Activated CD8-positive, alpha-beta memory T cell treated with anti-CD3 and anti-CD28 coated beads, Interleukin-2, amount 50 U/mL, for 1 hour (primary cell): ENCODE results near the gene NUP93.
"Not testable (repeated sequence)": the region's sequence is repeated elsewhere in the genome, so short reads cannot be mapped to it uniquely, and the experiment has no call there.

ENCODE experiments used
- DNase-seq: peaks from one replicate; pipeline ENCODE4 v3.0.0-alpha.2; 2020; ENCODE audit errors: extremely low read depth

NUP93 gene

DNA sequence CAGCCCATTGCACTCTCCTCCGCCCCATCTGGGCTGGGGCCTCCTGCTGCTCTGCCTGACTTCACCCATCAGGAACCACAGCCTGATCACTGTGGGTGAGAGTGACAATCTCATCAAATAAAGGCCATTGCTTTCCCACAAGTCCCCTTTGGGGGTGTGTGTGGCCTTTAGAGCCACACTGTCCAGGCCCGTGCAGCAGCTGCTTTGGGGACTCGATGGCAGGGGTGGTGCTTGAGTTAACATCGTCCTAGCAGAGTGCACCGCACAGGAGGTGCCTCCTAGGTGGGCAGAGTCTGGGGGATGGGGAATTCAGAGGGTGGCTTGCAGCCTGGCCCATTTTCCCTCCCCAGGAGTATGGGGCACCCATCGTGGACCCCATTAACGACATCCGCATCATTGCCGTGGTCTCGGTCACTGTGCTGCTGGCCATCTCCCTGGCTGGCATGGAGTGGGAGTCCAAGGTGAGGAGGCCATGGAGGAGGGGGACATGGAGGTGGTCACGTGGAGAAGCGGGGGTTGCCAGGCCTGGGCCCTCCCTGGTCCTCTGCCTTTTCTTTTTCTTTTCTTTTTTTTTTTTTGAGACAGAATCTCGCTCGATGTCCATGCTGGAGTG is 140.5 kb downstream of the NUP93 start:
- DNase-seq = no peak

DNA sequence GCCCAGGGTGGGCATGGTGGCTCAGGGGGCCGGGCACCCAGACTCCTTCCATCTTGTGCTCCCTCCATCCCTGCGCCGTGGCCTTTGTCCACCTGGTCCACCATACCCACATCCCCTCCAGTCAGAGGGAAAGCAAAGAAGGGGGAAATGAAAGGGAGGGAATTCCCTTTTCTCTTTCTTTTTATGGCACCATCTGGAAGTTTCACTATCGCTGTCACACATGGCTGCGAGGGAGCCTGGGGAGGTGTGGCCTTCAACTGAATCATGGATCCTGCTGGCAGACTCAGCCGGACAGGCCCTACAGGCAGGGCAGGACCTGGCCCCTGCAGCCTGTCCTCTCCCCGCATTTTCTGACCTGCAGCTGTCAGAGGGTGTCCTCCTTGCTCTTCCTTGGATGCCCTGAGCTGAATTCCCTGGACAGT is 141.3 kb downstream of the NUP93 start:
- DNase-seq = no peak

DNA sequence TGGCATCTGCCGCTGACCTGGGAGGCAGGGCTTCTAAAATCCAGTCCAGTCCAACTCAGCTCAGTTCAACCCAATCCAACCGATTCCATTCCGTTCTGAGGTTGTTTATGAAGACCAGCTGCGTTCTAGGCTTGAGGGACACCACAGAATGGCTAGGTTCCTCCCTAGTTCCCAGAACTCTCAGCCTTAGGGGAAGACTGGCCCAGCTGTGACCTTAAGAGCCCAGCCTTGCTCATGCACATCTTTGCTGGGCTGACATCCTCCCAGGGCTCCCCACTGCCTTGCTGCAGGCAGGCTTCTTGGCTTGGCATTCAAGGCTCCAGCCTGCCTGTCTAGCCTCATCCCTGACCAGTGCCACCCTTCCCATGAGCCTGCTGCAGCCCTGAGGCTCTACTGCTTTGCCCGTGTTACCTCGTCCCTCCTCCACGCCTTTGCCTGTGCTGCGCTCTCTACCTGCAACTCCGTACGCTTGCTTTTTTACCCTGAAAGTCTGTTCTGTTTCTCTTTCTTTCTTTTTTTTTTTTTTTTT is 143.0 kb downstream of the NUP93 start:
- DNase-seq = no peak

DNA sequence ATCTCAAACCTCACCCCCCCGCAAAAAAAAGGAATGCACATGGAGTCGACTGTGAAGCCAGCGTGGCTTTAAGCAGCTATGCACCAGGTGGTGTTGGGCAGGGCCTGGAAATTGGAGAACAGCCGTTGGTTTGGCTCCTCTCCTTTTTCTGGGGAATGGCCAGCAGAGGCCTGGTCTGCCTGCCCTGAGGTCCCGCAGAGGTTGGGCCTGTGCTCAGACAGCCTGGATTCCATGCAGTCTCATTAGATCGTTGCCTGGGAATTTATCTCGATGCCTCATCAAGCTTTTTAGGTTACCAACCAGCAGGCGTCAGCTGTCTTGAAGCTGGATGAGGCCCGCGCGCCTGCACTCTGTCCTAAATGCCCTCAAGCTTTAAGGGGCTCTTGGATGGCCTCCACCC is 144.9 kb downstream of the NUP93 start:
- DNase-seq = no peak

DNA sequence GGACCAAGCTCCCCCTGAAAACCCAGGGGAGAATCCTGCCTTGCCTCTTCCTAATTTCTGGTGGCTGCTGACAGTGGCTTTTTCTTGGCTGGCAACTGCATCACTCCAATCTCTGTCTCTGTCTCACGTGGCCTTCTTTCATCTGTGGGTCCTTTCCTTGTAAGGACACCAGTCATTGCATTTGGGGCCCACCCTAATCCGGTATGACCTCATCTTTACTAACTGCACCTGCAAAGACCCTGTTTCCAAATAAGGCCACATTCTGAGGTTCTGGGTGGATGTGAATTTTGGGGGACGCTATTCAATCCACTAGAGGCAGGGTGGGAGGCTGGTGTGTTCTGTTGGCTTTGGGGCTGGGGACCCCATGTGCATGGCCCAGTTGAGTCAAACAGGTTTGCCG is 146.1 kb downstream of the NUP93 start:
- no peak for DNase-seq

DNA sequence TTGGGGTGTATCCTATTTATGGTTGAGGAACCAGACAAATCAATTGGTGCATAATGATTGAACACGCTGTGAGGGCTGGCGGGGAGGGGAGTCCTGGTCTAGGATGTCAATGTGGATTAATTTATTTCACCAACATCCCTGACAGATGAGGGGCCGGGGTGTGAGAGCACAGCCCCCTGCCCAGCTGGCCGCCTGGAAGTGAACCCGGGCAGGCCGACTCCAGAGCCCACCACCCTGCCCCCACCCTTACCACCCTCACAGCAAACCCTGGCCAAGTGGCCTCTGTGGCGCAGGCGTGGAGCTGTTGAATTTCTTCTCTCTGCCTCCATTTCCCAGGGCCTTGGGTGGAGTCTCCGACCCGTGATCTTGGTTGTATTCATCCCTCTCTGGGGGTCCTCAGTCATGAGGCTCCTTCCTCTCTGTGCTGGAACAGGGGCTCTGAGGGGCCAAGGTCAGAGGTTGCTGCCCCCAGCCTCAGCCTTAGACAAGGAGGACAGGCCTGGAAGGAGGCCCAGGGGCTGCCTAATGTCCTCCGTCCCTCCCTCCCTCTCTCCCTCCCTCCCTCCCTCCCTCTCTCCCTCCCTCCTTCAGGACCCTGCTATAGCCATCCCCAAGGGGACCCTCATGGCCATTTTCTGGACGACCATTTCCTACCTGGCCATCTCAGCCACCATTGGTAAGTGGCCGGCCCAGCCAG is 147.7 kb downstream of the NUP93 start:
- DNase-seq = no peak

DNA sequence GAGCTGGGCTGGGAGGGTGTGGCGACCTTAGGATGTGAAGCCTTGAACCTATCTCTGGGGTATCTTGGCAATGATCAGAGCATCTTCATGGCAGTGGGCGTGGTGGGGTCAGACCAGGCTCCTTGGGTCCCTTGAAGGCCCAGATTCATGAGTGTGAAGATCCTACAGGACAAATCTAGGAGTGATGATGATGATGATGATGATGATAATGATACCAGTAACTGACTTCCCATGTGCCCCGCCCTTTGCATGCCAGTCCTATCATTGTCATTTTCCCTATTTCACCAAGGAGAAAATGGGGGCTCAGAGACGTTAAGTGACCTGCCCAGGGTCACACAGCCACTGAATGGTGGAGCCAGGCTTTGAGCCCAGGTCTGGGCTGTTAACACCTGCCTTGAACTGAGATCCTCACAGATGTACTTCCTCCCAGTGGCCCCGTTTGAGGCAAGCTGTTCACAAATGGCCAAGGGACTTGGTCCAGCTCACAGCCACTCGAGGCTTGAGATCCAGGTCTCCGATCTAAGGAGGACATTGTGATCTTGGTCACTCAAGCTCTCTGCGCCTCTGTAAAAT is 148.4 kb downstream of the NUP93 start:
- DNase-seq = no peak

DNA sequence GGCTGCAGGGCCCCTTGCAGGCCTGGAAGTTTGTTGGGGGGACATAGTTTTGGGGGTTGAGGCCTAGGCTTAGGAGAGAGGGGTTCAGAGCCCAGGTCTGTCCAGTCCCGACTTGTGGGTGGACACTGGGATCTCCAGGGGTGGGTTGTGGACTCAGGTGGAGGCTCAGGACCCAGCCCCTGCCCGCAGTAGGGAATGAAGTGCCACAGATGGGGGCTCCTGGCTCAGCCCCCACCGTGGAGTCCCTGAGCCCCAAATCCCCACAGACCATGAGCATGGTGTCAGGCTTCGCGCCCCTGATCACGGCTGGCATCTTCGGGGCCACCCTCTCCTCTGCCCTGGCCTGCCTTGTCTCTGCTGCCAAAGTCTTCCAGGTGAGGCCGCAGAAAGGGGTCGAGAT is 149.3 kb downstream of the NUP93 start:
- no peak for DNase-seq

DNA sequence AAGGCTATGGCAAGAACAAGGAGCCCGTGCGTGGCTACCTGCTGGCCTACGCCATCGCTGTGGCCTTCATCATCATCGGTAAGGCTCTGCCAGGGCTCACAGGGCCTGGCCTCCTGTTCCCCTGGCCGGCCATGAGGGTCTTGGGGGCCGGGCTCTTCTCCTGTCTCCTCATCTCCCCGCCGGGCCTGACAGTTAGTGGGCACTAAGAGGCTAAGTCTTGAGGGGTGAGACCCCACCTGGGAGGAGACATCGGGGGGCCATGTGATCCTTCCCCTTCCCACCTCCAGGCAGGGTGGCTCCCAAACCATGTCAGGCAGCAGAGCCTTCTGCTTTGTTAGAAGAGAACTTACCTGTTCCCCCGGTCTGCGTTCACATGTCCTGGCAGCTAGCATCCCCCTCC is 150.2 kb downstream of the NUP93 start:
- DNase-seq = no peak

DNA sequence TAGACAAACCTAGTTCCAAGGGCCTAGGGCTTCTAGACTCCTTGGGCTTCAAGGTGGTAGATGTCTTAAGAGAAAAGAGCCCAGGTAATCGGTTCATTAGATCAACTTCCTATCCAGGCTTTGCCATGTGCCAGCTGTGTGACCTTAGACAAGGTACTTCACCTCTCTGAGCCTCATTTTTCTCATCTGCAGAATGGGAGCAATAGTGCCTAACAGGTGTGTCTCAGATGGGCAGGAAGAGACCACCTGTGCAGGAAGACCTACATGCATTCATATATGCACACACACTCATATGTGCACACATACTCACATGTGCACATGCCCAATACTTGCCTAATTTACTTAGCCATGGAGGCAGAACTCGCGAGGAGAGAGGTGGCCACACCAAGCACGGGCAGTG is 150.8 kb downstream of the NUP93 start:
- no peak for DNase-seq

DNA sequence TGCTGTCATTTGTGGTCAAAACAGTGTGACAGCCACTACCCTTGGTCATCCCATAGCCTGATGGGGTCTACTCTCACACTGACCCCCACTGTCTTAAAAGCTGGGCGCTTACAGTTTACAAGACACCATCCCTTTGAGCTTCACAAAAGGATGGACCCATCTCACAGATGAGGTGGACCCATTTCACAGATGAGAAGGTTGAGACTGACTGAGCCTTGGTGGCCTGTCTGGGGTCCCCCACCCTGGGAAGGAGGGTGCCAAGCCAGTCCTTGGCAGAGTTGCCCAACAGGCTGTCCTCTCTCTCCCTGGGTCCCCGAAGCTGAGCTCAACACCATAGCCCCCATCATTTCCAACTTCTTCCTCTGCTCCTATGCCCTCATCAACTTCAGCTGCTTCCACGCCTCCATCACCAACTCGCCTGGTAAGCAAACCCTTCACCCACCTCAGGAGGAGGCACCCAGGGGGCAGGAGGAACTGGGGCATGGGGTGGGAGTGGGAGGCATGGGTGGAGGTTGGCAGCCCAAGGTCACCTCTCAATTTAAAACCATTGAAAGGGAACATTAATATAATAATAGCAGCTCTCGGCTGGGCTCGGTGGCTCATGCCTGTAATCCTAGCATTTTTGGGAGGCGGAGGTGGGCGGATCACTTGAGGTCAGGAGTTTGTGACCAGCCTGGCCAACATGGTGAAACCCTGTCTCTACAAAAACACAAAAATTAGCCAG is 152.3 kb downstream of the NUP93 start:
- DNase-seq = no peak

DNA sequence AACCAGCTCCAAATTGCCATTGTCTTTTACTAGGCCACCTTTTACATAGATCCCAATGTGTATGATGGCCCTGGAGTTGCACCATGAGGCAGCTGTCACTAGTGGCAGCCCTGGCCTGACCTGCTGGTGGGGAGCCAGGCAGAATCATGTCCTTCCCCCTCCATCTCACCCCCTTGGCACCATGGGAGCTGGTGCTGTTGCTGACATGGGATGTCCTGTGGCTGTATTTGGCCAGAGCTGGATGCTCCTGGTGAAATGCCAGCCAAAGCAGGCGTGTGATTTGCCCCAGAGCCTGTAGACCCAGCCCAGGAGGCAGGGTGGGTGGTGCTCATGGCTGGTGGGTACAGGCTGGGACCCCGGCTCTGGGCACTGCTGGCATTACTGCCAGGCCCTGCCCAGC is 153.7 kb downstream of the NUP93 start:
- DNase-seq = no peak

DNA sequence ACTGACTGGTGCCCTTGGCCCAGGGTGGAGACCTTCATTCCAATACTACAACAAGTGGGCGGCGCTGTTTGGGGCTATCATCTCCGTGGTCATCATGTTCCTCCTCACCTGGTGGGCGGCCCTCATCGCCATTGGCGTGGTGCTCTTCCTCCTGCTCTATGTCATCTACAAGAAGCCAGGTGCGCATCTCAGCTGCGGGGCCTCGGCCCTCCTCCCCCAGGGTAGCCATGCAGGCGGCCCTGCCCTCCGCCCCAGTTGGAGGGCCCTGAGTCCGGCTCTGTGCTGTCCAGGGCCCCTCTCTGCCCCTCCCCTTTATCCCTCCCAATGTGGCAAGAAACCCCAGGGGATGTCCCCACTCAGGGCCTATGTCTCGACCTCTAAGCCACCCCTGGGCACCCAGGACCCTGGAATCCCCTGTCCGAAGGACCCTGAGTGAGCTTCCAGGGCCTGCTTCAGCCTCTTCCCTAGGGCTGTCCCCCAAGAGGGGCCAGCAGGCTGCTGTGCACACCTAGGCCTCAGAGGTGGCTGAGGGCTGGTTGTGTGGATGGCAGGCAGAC is 154.2 kb downstream of the NUP93 start:
- DNase-seq = no peak

DNA sequence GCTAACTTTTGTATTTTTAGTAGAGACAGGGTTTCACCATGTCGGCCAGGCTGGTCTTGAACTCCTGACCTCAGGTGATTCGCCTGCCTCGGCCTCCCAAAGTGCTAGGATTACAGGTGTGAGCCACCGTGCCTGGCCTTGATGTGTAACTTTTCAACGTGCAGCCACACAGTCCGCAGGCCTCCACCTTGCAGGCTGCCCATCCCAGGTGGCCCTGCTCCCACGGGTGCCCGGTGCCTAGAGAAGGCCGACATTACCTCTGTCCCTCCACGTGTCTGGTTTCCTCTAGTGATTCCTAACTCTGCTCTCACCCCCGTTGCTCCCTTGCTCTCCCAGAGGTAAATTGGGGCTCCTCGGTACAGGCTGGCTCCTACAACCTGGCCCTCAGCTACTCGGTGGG is 155.0 kb downstream of the NUP93 start:
- not testable (repeated sequence) for DNase-seq

DNA sequence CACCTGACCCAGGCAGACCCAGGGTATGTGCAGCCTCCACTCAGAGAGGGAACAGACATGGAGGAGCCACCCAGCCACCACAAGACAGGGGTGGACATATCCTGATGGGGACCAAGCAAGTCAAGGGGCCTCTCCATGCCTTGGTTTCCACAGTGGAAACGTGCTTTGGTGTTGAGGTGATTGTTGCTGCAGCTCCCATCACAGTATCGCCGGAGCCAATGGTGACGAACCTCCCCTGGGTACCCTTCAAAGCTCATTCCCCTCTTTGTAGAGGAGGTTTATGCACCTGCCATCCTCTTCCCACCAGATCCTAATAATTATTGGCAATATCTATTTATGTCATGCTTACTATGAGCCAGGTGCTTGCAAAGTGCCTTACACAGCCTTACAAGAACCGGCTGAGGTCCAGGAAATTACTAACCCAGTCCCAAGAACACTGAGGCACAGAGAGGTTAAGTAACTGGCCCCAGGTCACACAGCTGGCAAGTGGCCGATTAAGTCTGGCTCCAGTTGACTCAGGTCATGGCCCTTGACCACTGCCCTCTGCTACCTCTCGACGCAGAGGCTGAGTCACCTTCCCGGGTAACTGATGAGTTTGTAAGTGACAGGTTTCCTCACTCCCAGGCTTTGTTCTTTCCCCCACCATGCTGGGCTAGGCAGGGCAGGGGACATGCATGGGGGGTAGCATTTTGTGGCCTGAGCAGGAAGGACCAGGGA is 155.7 kb downstream of the NUP93 start:
- DNase-seq = no peak

DNA sequence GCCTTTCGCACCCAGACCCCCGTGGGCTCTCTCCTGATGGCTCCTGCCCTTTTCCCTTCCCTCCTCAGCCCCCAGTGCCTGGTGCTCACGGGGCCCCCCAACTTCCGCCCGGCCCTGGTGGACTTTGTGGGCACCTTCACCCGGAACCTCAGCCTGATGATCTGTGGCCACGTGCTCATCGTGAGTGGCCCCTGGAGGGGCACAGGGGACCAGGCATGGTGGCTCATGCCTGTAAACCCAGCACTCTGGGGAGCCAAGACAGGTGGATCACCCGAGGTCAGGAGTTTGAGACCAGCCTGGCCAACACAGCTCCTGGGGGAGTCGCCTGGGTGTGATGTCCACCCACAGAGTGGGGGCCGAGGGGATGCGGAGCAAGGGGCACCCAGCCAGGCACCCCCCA is 156.4 kb downstream of the NUP93 start:
- no peak for DNase-seq

DNA sequence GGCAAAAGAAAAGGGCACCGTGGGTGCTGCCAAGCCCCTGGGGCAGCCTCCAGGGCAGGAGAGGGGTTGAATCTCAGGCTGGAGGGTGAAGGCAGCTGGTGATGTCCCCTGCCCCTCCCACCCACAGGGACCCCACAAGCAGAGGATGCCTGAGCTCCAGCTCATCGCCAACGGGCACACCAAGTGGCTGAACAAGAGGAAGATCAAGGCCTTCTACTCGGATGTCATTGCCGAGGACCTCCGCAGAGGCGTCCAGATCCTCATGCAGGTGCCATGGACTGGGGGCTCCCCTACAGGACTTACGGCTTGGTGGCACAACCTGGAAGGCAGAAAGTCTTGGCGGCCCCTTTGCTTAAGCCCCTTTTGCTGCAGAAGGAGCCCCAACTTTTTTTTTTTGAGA is 156.9 kb downstream of the NUP93 start:
- no peak for DNase-seq

DNA sequence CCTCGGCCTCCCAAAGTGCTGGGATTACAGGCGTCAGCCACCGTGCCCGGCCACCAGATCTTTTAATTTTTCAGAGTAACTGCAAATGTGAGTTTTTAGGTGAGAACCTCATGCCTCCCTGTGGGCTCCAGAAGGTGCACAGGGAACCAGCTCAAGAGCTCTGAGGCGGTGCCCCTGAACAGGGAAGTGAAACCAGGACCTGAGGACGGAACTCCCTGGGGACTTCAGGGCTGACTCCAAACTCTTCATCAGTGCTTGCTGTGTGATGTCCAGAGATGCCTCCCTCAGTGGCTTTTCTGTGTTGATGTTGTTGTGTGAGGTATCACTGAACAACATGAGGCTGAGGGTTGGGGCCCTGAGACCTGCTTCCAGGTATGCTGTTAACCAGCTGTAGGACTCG is 158.9 kb downstream of the NUP93 start:
- no peak for DNase-seq

DNA sequence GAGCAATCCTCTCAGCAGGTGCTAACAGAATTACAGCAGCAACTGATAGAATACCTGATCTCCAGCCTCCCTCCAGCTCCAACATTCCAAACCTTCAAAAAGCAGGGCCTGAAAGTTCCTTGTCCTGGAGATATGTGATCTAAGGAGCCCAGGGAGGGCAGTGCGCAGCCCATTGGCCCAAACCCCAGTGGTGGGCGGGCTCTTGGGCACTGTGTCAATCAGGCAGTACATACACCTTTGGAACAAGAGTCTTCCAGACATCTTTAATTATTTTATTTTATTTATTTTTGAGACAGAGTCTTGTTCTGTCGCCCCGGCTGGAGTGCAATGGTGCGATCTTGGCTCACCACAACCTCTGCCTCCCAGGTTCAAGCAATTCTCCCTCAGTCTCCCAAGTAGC is 159.3 kb downstream of the NUP93 start:
- no peak for DNase-seq

DNA sequence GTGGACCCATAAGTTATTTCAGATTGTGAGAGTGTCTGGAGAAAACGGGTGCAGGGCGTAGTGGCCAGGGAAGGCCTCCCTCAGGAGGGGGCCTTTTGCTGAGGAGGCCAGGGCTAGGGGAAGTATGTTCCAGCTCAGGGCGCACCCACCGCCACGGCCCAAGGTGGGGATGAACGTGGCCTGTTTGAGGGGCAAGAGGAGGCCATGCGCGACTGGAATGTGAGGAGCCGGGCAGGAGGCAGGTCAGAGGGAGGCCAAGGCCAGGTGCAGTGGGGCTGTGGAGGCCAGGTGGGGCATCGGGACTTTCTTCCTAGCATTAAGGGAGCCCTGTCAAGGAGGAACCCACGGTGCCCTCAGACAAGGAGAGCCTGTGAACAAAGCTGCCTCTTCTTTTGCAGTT is 161.8 kb downstream of the NUP93 start:
- no peak for DNase-seq

DNA sequence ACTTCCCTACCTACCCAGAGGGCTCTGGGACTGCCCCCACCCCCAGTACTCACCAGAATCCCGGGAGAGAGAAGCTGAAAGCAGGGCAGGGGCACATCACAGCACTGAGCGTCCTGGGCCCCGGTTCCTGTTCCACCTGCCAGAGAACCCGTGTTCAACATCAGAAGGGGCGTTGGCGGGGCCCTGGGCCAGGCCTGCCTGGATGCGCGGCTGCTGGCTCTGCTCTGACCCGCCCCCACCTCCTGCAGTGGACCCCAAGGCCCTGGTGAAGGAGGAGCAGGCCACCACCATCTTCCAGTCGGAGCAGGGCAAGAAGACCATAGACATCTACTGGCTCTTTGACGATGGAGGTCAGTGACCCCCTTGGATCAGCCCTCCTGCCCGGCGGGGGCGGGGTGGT is 162.8 kb downstream of the NUP93 start:
- no peak for DNase-seq
